Esophagus squamous epithelium (tissue), 4 donors: ENCODE results near the gene INIP.

ENCODE experiments used
- CTCF ChIP-seq, 6 experiments: fragments of 450-650 bp in 4 of 6; fragments of 200-600 bp in 2 of 6; sonication (generic) in 2 of 6; IDR thresholded peaks; one replicate each; pipeline ENCODE4 v1.5.1; 2016 to 2019; ENCODE audit warnings: antibody characterized with exemption in 6 of 6, mild to moderate bottlenecking in 4 of 6, moderate library complexity in 4 of 6
- POLR2A ChIP-seq, 4 donors: fragments of 450-650 bp; IDR thresholded peaks; one replicate each; pipeline ENCODE4 v1.6.1; 2017; ENCODE audit warnings: antibody characterized with exemption in 4 of 4, mild to moderate bottlenecking in 4 of 4, moderate library complexity in 3 of 4

- TF ChIP-seq CTCF (IDR thresholded peaks at IDR 0.05) (no peak), POLR2A (IDR thresholded peaks at IDR 0.05) (peak in 1 of 4 donors; percentile 25)
These were observed 33.3 kb upstream of the INIP start for GRCh38 chr9:112751056-112751795.
